CD4-positive, alpha-beta T cell treated with Interleukin-15 for 1 hour (primary cell): ENCODE data around the gene PRPF18.
A peak's percentile ranks its signal among the peaks of the same experiment; 100 is the strongest.
"Not testable (repeated sequence)": the region's sequence is repeated elsewhere in the genome, so short reads cannot be mapped to it uniquely, and the experiment has no call there.

Experiments
- DNase-seq: peaks from one replicate; pipeline ENCODE4 v3.0.0-alpha.2; 2020

The PRPF18 gene

GRCh38 chr10:13586676-13587355 is at the start of gene PRPF18:
PRPF18 (plus strand) TSS chr10:13586965; CDS start chr10:13587087, 122 bp downstream.
- DNase-seq, result peak; percentile 95

GRCh38 chr10:13537985-13538384 is 48.8 kb upstream of the PRPF18 start:
- DNase-seq, result not testable (repeated sequence)

GRCh38 chr10:13542533-13542932 is 44.2 kb upstream of the PRPF18 start:
- no peak for DNase-seq

GRCh38 chr10:13550802-13551201 is 36.0 kb upstream of the PRPF18 start:
- DNase-seq, result no peak

- DNase-seq, result no peak
Observed at GRCh38 chr10:13555884-13556510, 30.8 kb upstream of the PRPF18 start.

- no peak for DNase-seq
Observed at GRCh38 chr10:13559124-13559700, 27.6 kb upstream of the PRPF18 start.

- DNase-seq, result no peak
Observed at GRCh38 chr10:13560597-13560996, 26.2 kb upstream of the PRPF18 start.

- DNase-seq, result no peak
Observed at GRCh38 chr10:13563481-13564445, 23.0 kb upstream of the PRPF18 start.

- no peak for DNase-seq
Observed at GRCh38 chr10:13564576-13564975, 22.2 kb upstream of the PRPF18 start.

- peak; percentile 34 for DNase-seq
Observed at GRCh38 chr10:13567030-13567429, 19.7 kb upstream of the PRPF18 start.

GRCh38 chr10:13571541-13571940 is 15.2 kb upstream of the PRPF18 start:
- no peak for DNase-seq

GRCh38 chr10:13573960-13574359 is 12.8 kb upstream of the PRPF18 start:
- DNase-seq, result no peak

GRCh38 chr10:13585195-13585751 is 1.5 kb upstream of the PRPF18 start:
- DNase-seq, result no peak

GRCh38 chr10:13585943-13586342 is 822 bp upstream of the PRPF18 start:
- DNase-seq, result no peak

GRCh38 chr10:13587391-13587790 is 626 bp downstream of the PRPF18 start:
- DNase-seq, result no peak

- no peak for DNase-seq
Observed at GRCh38 chr10:13589316-13589715, 2.6 kb downstream of the PRPF18 start.

- no peak for DNase-seq
Observed at GRCh38 chr10:13590886-13591285, 4.1 kb downstream of the PRPF18 start.

GRCh38 chr10:13592306-13592705 is 5.5 kb downstream of the PRPF18 start:
- DNase-seq, result no peak

- no peak for DNase-seq
Observed at GRCh38 chr10:13593535-13593934, 6.8 kb downstream of the PRPF18 start.

GRCh38 chr10:13594641-13595040 is 7.9 kb downstream of the PRPF18 start:
- DNase-seq, result no peak

- no peak for DNase-seq
Observed at GRCh38 chr10:13597909-13598308, 11.1 kb downstream of the PRPF18 start.

- no peak for DNase-seq
Observed at GRCh38 chr10:13604357-13605040, 17.7 kb downstream of the PRPF18 start.
